Epidermal melanocyte (primary cell): ENCODE results near the gene RAVER2.
"Not testable (repeated sequence)": the region's sequence is repeated elsewhere in the genome, so short reads cannot be mapped to it uniquely, and the experiment has no call there.

Experiments
- DNase-seq: peaks from one replicate; pipeline ENCODE4 v3.0.0; 2011; ENCODE audit warnings: low spot score; ENCODE audit not compliant: insufficient read length

RAVER2 gene

DNA sequence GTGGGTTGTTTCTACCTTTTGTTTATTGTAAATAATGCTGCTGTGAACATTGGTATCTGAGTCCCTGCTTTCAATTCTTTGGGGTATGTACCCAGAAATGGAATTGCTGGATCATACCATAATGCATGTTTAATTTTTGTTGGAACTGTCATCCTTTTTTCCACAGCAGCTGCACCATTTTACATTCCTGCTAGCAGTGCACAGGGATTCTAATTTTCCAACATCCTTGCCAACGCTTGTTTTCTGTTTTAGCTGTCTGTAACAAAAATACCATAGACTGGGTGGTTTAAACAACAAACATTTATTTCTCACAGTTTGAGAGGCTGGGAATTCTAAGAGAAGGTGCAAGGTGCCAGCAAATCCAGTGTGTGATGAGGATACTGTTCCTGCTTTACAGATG lies 65.1 kb downstream of the RAVER2 start:
- DNase-seq, result no peak

DNA sequence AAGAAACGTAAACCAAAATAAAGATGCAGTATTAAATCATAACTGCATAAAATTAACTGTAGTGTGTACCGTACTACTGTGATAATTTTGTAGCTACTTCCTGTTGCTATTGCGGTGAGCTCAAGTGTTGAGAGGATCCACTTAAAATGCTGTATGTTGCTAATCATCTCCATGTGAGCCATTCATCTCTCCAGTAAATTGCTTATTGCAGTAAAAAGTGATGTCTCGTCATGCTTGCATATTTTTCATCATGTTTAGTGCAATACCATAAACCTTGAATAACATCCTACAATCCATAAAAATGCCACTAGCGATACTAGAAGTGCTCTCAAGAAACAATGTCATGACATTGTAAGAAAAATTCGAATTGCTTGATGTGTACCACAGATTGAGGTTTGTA lies 66.3 kb downstream of the RAVER2 start:
- no peak for DNase-seq

DNA sequence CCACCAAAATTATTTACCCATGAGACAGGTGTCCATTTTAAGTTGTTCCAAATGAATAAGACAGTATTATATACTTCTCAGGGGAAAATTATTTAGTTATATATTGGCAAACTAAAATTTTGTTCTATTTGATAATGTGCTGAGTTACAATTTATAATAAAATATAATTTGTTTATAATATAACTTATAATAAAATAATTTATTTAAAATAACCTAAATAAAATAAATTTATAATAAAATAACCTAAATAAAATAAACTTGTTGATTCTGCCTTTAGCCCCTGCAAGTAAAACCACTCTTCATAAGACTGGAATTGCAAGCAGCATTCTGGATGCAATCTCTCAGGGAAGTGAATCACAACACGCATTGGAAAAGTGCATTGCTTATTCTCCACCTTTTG lies 69.6 kb downstream of the RAVER2 start:
- no peak for DNase-seq

DNA sequence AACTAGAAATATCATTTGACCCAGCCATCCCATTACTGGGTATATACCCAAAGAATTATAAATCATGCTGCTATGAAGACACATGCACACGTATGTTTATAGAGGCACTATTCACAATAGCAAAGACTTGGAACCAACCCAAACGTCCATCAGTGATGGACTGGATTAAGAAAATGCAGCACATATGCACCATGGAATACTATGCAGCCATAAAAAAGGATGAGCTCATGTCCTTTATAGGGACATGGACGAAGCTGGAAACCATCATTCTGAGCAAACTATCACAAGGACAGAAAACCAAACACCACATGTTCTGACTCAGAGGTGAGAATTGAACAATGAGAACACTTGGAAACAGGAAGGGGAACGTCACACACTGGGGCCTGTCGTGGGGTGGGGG lies 72.5 kb downstream of the RAVER2 start:
- not testable (repeated sequence) for DNase-seq

DNA sequence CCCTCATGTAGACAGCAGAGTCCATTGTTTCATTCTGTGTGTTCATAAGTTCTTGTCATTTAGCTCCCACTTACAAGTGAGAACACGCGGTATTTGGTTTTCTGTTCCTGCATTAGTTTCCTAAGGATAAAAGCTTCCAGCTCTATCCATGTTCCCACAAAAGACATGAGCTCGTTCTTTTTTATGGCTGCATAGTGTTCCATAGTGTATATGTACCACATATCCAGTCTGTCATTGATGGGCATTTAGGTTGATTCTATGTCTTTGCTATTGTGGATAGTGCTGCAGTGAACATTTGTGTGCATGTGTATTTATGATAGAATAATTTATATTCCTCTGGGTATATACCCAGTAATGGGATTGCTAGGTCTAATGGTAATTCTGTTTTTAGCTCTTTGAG lies 75.7 kb downstream of the RAVER2 start:
- DNase-seq, result not testable (repeated sequence)

DNA sequence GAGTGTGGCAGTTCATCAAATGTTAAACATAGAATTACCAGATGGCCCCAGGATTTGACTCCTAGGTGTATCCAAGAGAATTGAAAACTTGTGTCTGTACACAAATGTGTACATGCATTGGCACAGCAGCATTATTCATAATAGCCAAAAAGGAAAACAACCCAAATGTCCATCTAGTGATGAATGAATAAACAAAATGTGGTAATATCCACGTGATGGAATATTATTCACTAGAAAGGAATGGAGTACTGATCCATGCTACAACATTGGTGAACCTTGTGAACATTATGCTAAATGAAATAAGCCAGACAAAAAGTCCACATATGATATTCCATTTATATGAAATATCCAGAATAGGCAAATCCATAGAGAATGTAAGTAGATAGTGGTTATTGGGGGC lies 77.7 kb downstream of the RAVER2 start:
- DNase-seq, result no peak

DNA sequence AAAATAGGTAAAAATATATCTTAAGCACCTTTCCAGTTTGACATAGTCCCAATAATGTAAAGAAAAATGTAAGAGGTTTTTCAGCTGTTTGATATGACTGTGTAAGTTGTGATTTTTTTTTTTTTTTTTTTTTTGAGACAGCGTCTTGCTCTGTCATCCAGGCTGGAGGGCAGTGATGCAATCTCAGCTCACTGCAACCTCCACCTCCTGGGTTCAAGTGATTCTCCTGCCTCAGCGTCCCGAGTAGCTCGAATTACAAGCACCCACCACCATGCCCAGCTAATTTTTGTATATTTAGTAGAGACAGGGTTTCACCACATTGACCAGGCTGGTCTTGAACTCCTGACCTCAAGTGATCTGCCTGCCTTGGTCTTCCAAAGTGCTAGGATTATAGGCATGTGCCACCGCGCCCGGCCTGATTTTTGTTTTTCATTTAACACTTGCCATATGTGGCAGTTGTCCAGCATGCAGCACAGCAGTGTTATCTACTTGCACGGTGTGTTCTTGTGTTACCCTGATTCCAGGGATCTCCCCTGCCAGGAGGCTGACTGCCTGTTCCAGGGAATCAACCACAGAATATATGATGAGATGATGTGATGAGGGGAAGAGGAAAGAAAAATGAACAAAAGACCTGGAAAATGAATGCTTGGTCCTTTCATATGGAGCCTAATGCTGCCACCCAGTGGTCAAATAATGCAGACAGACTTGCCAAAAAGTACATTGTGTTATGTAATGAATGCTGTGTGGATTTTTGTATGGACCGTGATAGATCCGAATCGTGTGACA lies 79.0 kb downstream of the RAVER2 start:
- DNase-seq, result no peak

DNA sequence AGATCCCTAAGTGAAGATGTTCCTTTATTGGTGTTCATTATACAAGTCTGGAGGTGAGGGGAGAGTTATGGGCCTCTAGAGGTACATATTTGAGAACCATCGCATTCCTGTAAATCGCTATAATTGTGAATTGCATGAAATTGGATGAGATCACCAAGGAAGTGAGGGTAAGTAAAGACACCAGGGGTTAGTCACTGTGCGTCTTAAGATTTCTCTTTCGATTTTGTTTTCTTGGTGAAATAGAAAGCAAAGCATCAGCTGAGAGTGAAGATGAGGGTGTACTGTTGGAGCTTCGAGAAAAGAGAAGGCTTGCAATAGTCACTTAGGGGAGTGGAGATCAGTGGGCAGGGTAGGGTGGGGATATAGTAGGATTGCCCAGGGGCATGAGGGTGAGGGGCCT lies 82.1 kb downstream of the RAVER2 start:
- DNase-seq, result no peak

DNA sequence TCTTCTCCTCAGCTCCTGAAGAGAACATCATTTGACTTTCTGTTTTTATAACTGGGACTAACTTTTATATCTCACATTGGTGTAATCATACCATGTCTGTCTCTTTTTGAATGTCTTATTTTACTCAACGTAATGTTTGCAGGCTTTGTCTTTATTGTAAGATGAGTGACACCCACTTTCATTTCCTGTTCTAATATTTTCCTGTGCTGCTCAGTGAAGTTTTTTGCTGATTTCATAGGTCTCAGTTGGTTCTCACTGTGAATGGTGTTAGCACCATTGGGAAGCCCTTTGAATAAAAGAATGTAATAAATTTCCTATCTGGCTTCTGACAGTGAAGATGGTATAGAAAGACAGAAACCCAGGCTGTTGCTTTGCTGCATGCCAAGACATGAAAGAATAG lies 84.0 kb downstream of the RAVER2 start:
- DNase-seq, result no peak

DNA sequence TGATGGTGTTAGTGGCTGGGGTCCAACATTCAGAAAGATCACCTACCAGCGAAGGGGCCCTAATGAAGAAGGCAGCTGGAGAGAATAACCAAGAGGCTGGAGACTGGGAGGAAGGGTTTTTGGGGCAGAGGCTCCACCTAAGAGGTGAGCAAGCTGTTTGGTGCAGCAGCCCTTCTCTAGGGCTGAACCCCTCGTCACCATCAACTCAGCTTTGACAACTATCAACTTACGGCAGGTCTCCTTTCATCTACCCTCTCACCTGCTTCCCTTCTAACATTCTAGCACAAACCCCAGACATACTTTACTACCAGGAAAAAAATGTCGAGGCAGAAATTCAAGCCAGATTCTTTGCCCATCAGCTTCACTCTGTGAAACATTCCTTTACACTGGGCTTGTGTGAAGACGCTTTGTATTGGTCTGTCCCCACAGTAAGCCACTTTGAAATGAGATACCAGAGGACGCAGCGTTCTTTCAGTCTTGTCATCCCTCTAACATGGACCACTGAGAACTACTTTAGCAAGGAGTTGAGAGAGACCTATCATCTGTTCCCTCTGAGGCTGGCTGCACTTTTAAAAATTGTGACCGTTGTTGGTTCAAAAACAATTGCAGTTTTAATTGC lies 84.6 kb downstream of the RAVER2 start:
- DNase-seq, result no peak

DNA sequence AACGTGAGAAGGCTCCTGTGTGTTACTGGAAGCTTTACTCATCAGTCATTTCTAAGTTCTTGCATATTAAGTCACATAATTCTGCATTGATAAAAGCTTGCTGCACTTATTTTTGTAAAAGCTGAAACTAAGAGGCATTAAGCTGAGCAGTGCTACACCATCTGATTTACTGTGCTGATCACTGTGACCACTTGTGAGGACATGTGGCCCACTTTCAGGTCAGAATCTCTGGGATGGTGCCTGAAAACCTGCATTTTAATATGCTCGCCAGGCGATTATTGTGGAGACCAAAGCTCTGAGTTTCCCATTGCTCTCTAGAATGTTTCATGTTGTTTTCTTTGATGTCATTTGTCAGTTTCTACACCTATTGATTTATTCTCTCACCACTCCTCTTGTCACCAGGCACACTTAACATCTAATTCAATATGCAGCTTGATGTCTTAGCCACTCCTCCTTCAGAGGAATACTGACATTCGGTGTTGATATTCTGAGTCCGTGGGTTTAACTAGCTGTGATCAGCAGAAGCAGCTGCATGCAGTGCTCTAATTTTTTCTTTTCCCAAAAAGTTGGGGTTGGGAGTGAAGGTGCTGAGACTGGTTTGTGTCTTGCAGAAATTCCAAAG lies 85.3 kb downstream of the RAVER2 start:
- no peak for DNase-seq

DNA sequence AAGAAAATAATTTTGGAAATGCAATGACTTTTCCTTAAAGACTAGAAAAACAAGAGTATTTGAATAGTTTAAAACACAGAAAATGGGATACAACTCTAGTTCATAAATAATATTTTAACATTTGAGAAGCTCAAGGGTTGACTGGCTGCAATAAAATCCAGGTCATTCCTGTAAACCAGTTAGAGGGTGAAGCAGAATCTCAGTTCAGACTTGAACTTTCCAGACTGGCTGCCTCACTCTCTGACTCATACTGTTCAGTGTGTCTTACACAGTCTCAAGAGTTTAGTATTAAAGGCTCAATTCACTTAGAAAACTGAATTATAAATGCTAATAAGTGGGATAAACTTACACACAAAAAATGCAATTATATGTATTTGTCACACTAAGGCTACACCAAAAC lies 89.9 kb downstream of the RAVER2 start:
- no peak for DNase-seq

DNA sequence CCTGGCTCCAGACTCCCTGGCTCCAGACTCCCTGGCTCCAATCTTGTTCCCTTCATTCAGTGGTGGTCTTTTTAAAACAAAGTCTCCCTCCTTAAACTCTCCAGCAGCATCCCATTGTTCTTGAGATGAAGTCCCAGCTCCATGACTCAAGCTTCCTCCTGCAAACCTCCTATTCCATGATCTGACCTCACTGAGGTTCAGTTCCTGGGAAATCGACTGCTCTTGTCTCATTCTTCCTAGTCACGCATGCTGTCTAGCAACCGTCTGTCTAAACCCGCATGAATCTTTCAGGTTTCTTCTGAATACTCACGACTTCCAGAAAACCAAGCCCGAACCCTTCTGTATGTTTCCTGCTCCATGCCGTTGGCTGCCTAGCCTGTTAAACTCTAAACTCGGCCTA lies 91.9 kb downstream of the RAVER2 start:
- DNase-seq, result no peak

DNA sequence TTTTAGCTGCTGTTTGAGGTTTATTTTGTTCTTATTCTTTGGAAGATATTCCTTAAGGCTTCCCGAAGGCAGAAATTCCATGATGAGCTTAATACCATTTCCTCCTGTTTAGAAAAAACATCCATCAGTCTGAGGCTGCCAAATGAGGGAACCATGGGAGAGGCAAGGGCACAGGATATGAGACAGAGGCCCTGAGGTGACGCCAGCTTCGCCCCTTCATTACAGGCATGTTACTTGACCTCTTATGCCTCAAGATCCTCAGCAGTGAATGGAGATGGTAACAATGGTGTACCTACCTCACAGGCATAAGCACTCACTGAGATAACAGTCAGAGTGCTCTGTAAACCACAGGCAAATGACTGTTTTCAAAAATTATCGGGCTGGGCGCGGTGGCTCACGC lies 93.6 kb downstream of the RAVER2 start:
- DNase-seq, result no peak

DNA sequence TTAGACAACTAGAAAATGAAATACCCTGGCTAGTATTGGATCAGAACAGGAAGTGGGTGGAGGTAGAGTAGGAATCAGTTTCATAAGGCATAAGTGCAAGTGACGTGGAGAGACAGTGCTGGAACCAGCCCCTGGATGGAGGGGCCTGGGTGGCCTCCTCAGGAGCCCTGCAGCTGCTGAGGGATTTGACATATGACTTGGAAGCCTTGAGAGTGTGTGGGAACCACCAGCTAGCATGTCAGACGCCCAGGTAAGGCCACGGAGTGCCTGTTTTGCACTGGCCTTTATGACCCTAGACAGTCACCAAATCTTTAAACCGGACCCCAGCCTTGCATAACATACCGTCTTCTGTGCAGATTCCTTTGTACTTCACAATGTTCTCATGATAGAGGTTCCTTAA lies 94.4 kb downstream of the RAVER2 start:
- no peak for DNase-seq

DNA sequence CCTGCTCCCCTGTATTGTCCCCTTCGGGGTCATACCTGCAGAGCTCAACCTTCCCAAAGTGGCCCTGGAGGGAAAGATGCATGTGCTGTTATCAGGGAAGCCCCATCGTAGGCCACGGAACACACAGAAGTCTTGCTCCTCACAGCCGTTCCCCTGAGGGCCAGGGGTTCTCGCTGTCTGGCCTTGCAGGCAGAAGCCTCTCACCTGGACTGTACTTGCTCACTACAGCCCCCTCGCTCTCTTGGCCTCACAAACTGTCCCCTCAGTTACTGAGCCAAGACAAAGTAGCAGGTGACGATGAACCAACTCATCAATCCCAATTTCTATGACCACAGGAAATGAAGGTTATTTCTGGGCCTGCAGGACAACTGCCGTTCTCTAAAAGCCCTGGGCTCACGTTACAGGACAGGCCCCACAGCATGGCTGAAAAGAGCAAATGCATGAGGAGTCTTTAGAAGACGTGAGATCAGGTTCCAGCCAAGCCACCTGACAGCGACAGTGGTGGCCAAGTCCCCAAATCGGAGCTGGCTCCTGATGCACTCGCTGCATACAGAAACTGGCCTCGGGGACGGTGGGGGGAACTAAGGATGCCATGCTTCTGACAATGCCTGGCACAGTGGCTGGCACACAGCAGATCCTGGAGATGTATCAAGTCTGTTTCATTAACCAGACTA lies 95.0 kb downstream of the RAVER2 start:
- no peak for DNase-seq

DNA sequence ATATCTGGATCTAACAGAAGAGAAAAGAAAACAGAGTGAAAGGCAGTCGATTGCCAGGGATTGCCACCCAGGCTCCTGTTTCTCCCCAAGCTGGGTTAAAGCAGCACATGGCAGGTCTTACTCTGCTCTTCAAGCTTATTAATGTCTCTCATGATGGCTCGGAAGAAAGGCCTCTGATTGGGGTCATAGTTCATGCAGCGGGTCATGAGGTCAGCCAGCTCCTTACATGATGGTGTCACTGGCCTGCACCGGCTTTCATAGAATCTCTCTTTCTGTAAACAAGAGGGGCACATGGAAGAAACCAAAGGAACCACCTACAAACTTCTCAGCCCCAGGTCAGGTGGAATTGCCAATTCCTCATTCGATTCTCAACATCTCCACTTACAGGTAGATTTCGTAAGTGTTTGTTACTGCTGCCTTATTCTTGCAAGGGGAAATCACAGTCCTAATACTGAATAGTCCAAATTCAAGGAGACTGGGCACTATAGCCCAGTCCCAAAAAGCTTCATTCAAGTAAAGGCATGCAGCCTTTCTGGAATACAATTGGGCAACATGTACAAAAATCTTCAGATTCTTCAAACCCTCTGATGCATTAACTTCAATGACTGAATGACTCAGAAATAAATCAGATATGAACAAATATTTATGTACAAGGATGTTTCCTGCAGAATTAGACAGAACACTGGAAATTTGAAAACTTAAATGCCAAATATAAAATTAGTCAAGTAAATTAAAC lies 96.6 kb downstream of the RAVER2 start:
- DNase-seq, result no peak

DNA sequence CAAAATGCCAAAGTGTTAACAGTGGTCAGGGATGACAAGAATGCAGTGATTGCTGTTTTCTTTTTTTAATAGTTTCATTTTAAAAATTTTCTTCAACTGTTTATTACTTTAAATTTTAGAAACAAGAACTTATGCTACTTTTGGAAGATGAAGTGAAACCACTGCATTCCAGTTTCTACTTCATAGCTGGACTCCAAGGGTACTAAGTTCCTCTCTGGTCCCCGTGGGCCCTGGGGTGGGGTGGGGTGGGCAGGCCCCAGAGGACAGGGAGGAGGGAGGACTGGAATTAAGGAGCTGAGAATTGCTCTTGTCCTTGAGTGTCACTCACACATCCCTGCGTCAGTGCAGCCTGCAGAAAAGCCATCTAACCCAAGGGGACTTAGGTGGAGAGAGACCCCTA lies 97.3 kb downstream of the RAVER2 start:
- DNase-seq, result no peak

DNA sequence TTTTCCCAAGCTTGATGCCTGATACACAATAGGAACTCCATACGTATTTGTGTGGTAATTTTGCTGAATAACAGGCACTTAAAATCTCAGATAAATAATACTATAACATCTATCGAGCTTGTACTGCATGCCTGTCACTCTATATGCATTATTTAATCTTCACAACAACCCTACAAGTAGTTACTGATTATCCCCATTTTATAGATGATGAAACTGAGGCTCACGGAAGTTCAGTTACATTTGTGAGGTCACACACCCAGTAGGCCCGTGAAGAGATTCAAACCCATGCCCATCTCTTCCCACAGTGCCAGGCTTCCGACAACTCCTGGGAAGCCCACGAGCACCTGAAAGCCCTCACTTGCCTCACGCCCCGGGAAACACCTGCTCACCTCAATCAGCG lies 98.8 kb downstream of the RAVER2 start:
- DNase-seq, result no peak

DNA sequence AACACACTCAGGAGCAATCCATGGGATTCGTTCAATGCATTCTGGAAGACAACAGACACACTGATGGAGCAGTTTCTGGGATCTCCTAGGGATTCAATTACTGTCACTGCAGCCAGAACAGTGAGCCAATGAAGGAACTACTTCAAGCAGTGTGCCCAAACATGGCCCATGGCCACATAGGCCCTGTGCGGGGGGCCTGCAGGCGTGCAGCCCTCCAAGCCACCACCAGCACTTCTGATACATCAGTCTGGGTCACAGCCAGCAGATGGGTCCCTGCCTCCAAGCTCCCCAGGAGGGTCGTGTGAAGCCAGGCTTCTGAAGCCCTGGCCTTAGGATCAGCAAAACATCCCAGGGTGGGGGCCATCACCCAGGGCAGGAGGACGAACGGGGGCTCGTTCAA lies 99.3 kb downstream of the RAVER2 start:
- DNase-seq, result no peak

DNA sequence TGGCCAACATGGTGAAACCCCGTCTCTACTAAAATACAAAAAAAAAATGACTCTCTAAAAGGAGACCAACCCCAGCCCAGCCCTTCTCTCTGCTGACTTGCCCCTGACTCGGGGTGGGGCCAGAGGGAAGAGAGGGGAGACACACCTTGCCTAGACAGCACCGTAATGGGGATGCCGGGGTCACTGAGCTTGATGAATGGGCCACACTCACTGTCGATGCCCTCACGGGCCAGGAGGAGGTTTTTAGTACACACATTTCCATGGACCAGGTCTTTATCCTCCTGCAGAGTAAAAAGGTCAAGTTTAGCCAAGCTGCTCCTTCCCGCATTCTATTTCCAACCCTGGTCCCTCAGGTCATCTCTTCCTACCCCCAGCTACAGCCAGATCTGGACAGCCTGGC lies 99.7 kb downstream of the RAVER2 start:
- no peak for DNase-seq
